ENCODE results near the gene WDFY4. TPM values are rescaled to one million over a fixed set of nuclear protein-coding genes. Genes with fewer than 3 reads are reported as not detected.

The WDFY4 gene
- total and polyA plus RNA-seq, 2 of the 4 experiments (the other 2 are of a cell fraction) = not detected

DNA sequence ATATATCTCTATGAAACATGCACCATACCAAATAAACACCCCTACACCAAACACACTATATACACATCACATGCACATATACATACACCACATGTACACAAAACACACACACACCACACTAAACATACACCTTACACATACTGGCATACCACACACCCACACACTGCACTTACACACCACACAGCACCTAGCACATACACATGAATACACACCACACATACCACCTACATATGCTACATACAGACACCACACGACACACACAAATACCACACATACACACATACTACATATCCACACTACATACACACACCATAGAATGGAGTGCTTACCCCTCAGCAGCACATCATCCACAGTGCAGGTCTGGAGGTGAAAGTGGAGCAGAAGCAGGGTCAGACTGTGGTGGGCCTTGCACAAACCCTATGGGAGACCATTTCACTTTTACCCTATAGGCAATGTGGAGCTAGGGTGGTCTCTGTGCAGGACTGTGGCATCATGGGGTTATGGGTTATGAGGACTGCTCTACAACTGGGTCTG, 64.6 kb downstream of the WDFY4 start:
- H3K23ac ChIP-seq (ENCODE audit: low read depth, low read length) = no peak overlapping the region
- intact Hi-C loops (cut with micrococcal nuclease) (no loop called here), in situ Hi-C loops (cut with MboI; ENCODE audit: low sequenced_read_pairs) (no loop called here), dilution Hi-C loops (cut with HindIII; ENCODE audit: low sequenced_read_pairs, unreplicated experiment) (no loop called here)
- peaks cover 3% of the 10 kb centered on the region; the same call in 1 of the 2 replicates for H3K27me3 ChIP-seq (ENCODE audit: control insufficient read depth, insufficient read depth, low read length)
- no peak overlapping the region for H2BK5ac ChIP-seq (ENCODE audit: low read depth, low read length, poor library complexity, severe bottlenecking)
- ATAC-seq (ENCODE audit: low read depth) (no peak), DNase-seq (no peak)
- H2AK9ac ChIP-seq (replicated peaks; ENCODE audit: low read depth, low read length, poor library complexity) = no peak overlapping the region
- H3K4me2 ChIP-seq (ENCODE audit: low read depth, low read length) = no peak overlapping the region
- no peak overlapping the region for H2BK15ac ChIP-seq (ENCODE audit: low read depth, low read length)
- no peak overlapping the region for H2BK120ac ChIP-seq (ENCODE audit: low read depth, low read length)
- ChIA-PET CTCF (no interaction called here), POLR2A (ENCODE audit: unreplicated experiment) (no interaction called here)
- H3K9me1 ChIP-seq (ENCODE audit: insufficient read depth, low read length) = no peaks in the 10 kb centered on the region
- H3K4me3 ChIP-seq (ENCODE audit: insufficient read depth, low read depth, low read length) = no peak overlapping the region
- H4K20me1 ChIP-seq (ENCODE audit: insufficient read depth, low read length) = no peaks in the 10 kb centered on the region
- no peak overlapping the region for H3K14ac ChIP-seq (replicated peaks; ENCODE audit: low read depth, low read length)
- no peak overlapping the region for H3K4ac ChIP-seq (ENCODE audit: low read depth, low read length)
- TF ChIP-seq MAFK (IDR thresholded peaks at IDR 0.05; ENCODE audit: low read depth, low read length) (no peak), RFX5 (IDR thresholded peaks at IDR 0.05; ENCODE audit: low read depth, low read length) (no peak), BHLHE40 (IDR thresholded peaks at IDR 0.05; ENCODE audit: low read depth, low read length) (no peak), NFE2L2 (IDR thresholded peaks at IDR 0.05; ENCODE audit: low read depth, low read length) (no peak), RAD21 (IDR thresholded peaks at IDR 0.05; ENCODE audit: low read length) (no peak), MXI1 (IDR thresholded peaks at IDR 0.05; ENCODE audit: borderline replicate concordance, low read depth, low read length) (no peak), SMC3 (IDR thresholded peaks at IDR 0.05; ENCODE audit: low read depth, low read length) (no peak), CHD1 (IDR thresholded peaks at IDR 0.05; ENCODE audit: low read depth, low read length) (no peak), POLR2A (IDR thresholded peaks at IDR 0.05; ENCODE audit: low read depth, low read length) (no peak)
- TF ChIP-seq, protein P1, sequence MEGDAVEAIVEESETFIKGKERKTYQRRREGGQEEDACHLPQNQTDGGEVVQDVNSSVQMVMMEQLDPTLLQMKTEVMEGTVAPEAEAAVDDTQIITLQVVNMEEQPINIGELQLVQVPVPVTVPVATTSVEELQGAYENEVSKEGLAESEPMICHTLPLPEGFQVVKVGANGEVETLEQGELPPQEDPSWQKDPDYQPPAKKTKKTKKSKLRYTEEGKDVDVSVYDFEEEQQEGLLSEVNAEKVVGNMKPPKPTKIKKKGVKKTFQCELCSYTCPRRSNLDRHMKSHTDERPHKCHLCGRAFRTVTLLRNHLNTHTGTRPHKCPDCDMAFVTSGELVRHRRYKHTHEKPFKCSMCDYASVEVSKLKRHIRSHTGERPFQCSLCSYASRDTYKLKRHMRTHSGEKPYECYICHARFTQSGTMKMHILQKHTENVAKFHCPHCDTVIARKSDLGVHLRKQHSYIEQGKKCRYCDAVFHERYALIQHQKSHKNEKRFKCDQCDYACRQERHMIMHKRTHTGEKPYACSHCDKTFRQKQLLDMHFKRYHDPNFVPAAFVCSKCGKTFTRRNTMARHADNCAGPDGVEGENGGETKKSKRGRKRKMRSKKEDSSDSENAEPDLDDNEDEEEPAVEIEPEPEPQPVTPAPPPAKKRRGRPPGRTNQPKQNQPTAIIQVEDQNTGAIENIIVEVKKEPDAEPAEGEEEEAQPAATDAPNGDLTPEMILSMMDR (conservative IDR thresholded peaks at IDR 0.05; ENCODE audit: low read depth, low read length) = no peak
- TF ChIP-seq, protein P2, sequence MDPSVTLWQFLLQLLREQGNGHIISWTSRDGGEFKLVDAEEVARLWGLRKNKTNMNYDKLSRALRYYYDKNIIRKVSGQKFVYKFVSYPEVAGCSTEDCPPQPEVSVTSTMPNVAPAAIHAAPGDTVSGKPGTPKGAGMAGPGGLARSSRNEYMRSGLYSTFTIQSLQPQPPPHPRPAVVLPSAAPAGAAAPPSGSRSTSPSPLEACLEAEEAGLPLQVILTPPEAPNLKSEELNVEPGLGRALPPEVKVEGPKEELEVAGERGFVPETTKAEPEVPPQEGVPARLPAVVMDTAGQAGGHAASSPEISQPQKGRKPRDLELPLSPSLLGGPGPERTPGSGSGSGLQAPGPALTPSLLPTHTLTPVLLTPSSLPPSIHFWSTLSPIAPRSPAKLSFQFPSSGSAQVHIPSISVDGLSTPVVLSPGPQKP (IDR thresholded peaks at IDR 0.05; ENCODE audit: borderline replicate concordance, low read depth, low read length) = no peak
- no peak overlapping the region for H4K91ac ChIP-seq (ENCODE audit: insufficient read depth, low read depth, low read length)
- no TSS peak for BruUV-seq (replicated peaks)
- no peak overlapping the region for H4K8ac ChIP-seq (ENCODE audit: low read depth in 2 of 2, low read length in 2 of 2)
- H3K9me3 ChIP-seq (ENCODE audit: control insufficient read depth, insufficient read depth, low read length) = no peaks in the 10 kb centered on the region
- 20 to 100% methylated on average over 1 of the region's 1 CpG for WGBS, 2 experiments (ENCODE audit: extremely low coverage in 2 of 2, insufficient read length in 1 of 2)
- no peak overlapping the region for H3K56ac ChIP-seq (ENCODE audit: extremely low read depth, insufficient read depth, low read length)
- no peaks in the 10 kb centered on the region for H3K79me1 ChIP-seq (ENCODE audit: low read depth in 1 of 2, low read length in 2 of 2)
- no peaks in the 10 kb centered on the region for H3K36me3 ChIP-seq (ENCODE audit: control insufficient read depth, insufficient read depth, low read length)
- no peak overlapping the region for H3K9ac ChIP-seq (ENCODE audit: low read depth, low read length)
- H3K4me1 ChIP-seq (ENCODE audit: control insufficient read depth, insufficient read depth, low read length) = no peaks in the 10 kb centered on the region
- no peak overlapping the region for H2BK20ac ChIP-seq (ENCODE audit: low read depth, low read length)
- H2AFZ ChIP-seq (replicated peaks; ENCODE audit: low read length, poor library complexity) = no peak overlapping the region
- H3K27ac ChIP-seq (ENCODE audit: insufficient read depth, low read length) = no peak overlapping the region
- no peak overlapping the region for H3K18ac ChIP-seq (ENCODE audit: low read depth, low read length)
- no peak overlapping the region for H2AK5ac ChIP-seq (ENCODE audit: low read depth, low read length)
- H4K5ac ChIP-seq (ENCODE audit: low read depth, low read length) = no peak overlapping the region

Measured in IMR-90 (cell line).